GM21360 (cell line): ENCODE measurements around the gene SUCLG2.

Experiments used
- ATAC-seq: cut with Tn5 transposase; IDR thresholded peaks from one replicate; pipeline ENCODE4 v1.9.1; 2021; ENCODE audit warnings: mild to moderate bottlenecking, moderate library complexity; ENCODE audit not compliant: unreplicated experiment

The SUCLG2 gene

GRCh38 chr3:67462187-67462586 lies 192.2 kb downstream of the SUCLG2 start:
- ATAC-seq = no peak

GRCh38 chr3:67461667-67462142 lies 192.7 kb downstream of the SUCLG2 start:
- ATAC-seq = no peak

GRCh38 chr3:67460841-67461510 lies 193.4 kb downstream of the SUCLG2 start:
- no peak for ATAC-seq

GRCh38 chr3:67459796-67460195 lies 194.6 kb downstream of the SUCLG2 start:
- no peak for ATAC-seq

- ATAC-seq = no peak
Observed at GRCh38 chr3:67458896-67459530, 195.4 kb downstream of the SUCLG2 start.

- ATAC-seq = no peak
Observed at GRCh38 chr3:67458408-67458807, 196.0 kb downstream of the SUCLG2 start.

- ATAC-seq = no peak
Observed at GRCh38 chr3:67453628-67454027, 200.8 kb downstream of the SUCLG2 start.

- no peak for ATAC-seq
Observed at GRCh38 chr3:67450153-67450552, 204.3 kb downstream of the SUCLG2 start.

GRCh38 chr3:67447393-67447792 lies 207.0 kb downstream of the SUCLG2 start:
- no peak for ATAC-seq

GRCh38 chr3:67437789-67438188 lies 216.6 kb downstream of the SUCLG2 start:
- ATAC-seq = no peak

GRCh38 chr3:67437090-67437489 lies 217.3 kb downstream of the SUCLG2 start:
- no peak for ATAC-seq

- ATAC-seq = no peak
Observed at GRCh38 chr3:67433109-67433508, 221.3 kb downstream of the SUCLG2 start.

GRCh38 chr3:67431887-67432286 lies 222.5 kb downstream of the SUCLG2 start:
- ATAC-seq = no peak

- no peak for ATAC-seq
Observed at GRCh38 chr3:67423722-67424121, 230.7 kb downstream of the SUCLG2 start.

GRCh38 chr3:67421912-67422311 lies 232.5 kb downstream of the SUCLG2 start:
- ATAC-seq = no peak

GRCh38 chr3:67419779-67420178 lies 234.6 kb downstream of the SUCLG2 start:
- no peak for ATAC-seq

GRCh38 chr3:67419218-67419529 lies 235.2 kb downstream of the SUCLG2 start:
- no peak for ATAC-seq

- no peak for ATAC-seq
Observed at GRCh38 chr3:67418426-67419217, 235.8 kb downstream of the SUCLG2 start.

GRCh38 chr3:67416703-67417102 lies 237.7 kb downstream of the SUCLG2 start:
- no peak for ATAC-seq

GRCh38 chr3:67415511-67415910 lies 238.9 kb downstream of the SUCLG2 start:
- no peak for ATAC-seq

- ATAC-seq = no peak
Observed at GRCh38 chr3:67414740-67415139, 239.7 kb downstream of the SUCLG2 start.

GRCh38 chr3:67405193-67405592 lies 249.2 kb downstream of the SUCLG2 start:
- ATAC-seq = no peak
